Brain microvascular endothelial cell (primary cell): ENCODE measurements around the gene AFDN.

ENCODE experiments used
- DNase-seq: peaks from one replicate; pipeline ENCODE4 v3.0.0-alpha.2; 2020
- H3K27ac ChIP-seq: fragments of 250-450 bp; sonication (Bioruptor Pico); 2 replicates; pipeline ENCODE4 v1.5.1; 2020; ENCODE audit warnings: mild to moderate bottlenecking, moderate library complexity
- H3K27me3 ChIP-seq: fragments of 250-450 bp; sonication (Bioruptor Pico); replicated peaks from 2 replicates; pipeline ENCODE4 v1.5.1; 2020; ENCODE audit warnings: mild to moderate bottlenecking
- H3K36me3 ChIP-seq: fragments of 250-450 bp; sonication (Bioruptor Pico); replicated peaks from 2 replicates; pipeline ENCODE4 v1.5.1; 2020; ENCODE audit warnings: mild to moderate bottlenecking
- H3K4me3 ChIP-seq: 2 replicates; pipeline ENCODE4 v1.5.1; 2011; ENCODE audit warnings: low read depth, mild to moderate bottlenecking, control low read depth, low read length, moderate library complexity
- CTCF ChIP-seq: IDR thresholded peaks from 2 replicates; pipeline ENCODE4 v1.5.1; 2011; ENCODE audit warnings: low read depth, mild to moderate bottlenecking, moderate library complexity, low read length, control low read depth, inconsistent platforms; ENCODE audit errors: missing control alignments
- in situ Hi-C: cut with HindIII; loops from 2 replicates; pipeline ENCODE4 v1.10.0; 2017; ENCODE audit warnings: low sequenced_read_pairs, low pct_ligation_motif_present

The AFDN gene

GRCh38 chr6:167918548-167919278 is 92.0 kb downstream of the AFDN start:
- no peak for DNase-seq
- Histone ChIP-seq H3K36me3 (peaks cover 12% of the 10 kb centered on the region), H3K4me3 (no peak overlapping the region), H3K27me3 (no peaks in the 10 kb centered on the region), H3K27ac (no peak overlapping the region)
- in situ Hi-C loops, result no loop called here
- no peak for TF ChIP-seq CTCF

GRCh38 chr6:167919349-167919748 is 92.6 kb downstream of the AFDN start:
- in situ Hi-C loops, result no loop called here
- no peak for DNase-seq
- H3K27ac ChIP-seq, result no peak overlapping the region
- no peaks in the 10 kb centered on the region for H3K27me3 ChIP-seq
- H3K4me3 ChIP-seq, result no peak overlapping the region
- peaks cover 11% of the 10 kb centered on the region for H3K36me3 ChIP-seq
- TF ChIP-seq CTCF, result no peak

GRCh38 chr6:167920165-167920564 is 93.5 kb downstream of the AFDN start:
- in situ Hi-C loops, result no loop called here
- Histone ChIP-seq H3K27ac (no peak overlapping the region), H3K36me3 (peaks cover 8% of the 10 kb centered on the region), H3K27me3 (no peaks in the 10 kb centered on the region), H3K4me3 (no peak overlapping the region)
- no peak for TF ChIP-seq CTCF
- DNase-seq, result no peak

GRCh38 chr6:167921831-167922230 is 95.1 kb downstream of the AFDN start:
- in situ Hi-C loops, result no loop called here
- peaks cover 8% of the 10 kb centered on the region for H3K36me3 ChIP-seq
- H3K27me3 ChIP-seq, result no peaks in the 10 kb centered on the region
- no peak for DNase-seq
- no peak overlapping the region for H3K27ac ChIP-seq
- H3K4me3 ChIP-seq, result no peak overlapping the region
- no peak for TF ChIP-seq CTCF

- in situ Hi-C loops, result no loop called here
- DNase-seq, result no peak
- Histone ChIP-seq H3K4me3 (no peak overlapping the region), H3K36me3 (no peaks in the 10 kb centered on the region), H3K27ac (no peak overlapping the region), H3K27me3 (no peaks in the 10 kb centered on the region)
- no peak for TF ChIP-seq CTCF
These were observed 98.3 kb downstream of the AFDN start for GRCh38 chr6:167925026-167925425.

GRCh38 chr6:167927246-167927645 is 100.5 kb downstream of the AFDN start:
- DNase-seq, result no peak
- no peak for TF ChIP-seq CTCF
- Histone ChIP-seq H3K27ac (no peak overlapping the region), H3K4me3 (no peak overlapping the region), H3K27me3 (no peaks in the 10 kb centered on the region), H3K36me3 (no peaks in the 10 kb centered on the region)
- in situ Hi-C loops, result no loop called here
